GM19467 (cell line): Measurements from ENCODE around the gene RP9.
A peak's percentile ranks its signal among the peaks of the same experiment; 100 is the strongest.

Experiments
- ATAC-seq: cut with Tn5 transposase; IDR thresholded peaks from one replicate; pipeline ENCODE4 v1.9.1; 2021; ENCODE audit warnings: mild to moderate bottlenecking, moderate library complexity; ENCODE audit not compliant: unreplicated experiment

Gene RP9, protein sequence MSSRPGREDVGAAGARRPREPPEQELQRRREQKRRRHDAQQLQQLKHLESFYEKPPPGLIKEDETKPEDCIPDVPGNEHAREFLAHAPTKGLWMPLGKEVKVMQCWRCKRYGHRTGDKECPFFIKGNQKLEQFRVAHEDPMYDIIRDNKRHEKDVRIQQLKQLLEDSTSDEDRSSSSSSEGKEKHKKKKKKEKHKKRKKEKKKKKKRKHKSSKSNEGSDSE

DNA sequence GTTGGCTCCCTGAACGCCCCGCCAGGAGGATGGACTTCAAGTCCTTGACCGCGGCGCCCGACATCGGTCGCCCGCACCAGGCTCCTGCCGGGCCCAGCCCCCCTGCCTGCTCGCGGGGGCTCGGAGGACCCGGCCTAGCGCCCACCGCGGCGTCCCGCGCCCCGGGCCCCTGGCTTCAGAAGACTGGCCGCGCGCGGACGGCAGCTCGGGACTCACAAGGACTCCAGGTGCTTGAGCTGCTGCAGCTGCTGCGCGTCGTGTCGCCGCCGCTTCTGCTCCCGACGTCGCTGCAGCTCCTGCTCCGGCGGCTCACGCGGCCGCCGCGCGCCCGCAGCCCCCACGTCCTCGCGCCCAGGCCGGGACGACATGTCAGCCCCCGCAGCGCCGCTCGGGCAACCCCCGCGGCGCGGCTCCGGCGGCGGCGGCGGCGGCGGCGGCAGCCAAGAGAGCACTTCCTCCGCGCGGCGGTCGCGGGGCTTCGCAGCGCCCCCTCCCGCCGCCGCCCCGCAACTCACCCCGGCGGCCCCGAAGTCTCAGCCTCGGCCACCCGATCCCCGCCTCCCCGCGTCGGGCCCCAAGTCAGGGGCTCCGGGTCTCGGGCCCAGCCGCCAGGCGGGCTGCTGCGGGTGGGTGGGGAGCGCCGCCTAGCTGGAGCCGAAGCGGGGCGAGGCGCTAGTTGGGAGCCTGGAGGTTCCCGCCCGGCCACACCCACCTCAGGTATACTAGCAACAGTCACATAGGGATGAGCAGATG, at the start of gene RP9:
TSS of gene RP9 (minus strand) at position 400 of the 753 bp plus-strand sequence. CDS start at position 368, 32 bp downstream.
- ATAC-seq: peak; percentile 91

GRCh38 chr7:33157781-33158180, 48.6 kb upstream of the RP9 start:
- no peak for ATAC-seq

DNA sequence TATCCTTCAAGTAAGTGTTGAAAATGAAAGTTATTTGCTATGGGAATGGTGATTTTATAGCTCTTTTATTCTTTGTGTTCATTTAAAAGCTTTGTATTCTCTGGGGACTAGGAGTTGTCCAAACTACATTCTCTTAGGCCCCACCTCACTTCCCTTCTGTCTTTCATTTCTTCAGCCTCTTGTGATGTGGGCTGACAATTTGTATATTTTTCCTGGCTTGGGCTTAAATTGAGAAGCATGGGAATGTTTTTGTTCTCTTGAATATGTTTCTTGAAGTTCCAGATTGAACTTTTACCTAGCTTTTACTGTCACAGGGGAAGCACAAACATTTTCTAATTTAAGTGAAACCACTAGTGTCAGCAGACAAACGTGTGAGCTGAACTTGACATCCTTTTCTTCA, 48.1 kb upstream of the RP9 start:
- ATAC-seq: no peak

- ATAC-seq: no peak
Measured at GRCh38 chr7:33156441-33156840, 47.2 kb upstream of the RP9 start.

- ATAC-seq: no peak
Measured at GRCh38 chr7:33155811-33156210, 46.6 kb upstream of the RP9 start.

- ATAC-seq: no peak
Measured at GRCh38 chr7:33152087-33152486, 42.9 kb upstream of the RP9 start.

DNA sequence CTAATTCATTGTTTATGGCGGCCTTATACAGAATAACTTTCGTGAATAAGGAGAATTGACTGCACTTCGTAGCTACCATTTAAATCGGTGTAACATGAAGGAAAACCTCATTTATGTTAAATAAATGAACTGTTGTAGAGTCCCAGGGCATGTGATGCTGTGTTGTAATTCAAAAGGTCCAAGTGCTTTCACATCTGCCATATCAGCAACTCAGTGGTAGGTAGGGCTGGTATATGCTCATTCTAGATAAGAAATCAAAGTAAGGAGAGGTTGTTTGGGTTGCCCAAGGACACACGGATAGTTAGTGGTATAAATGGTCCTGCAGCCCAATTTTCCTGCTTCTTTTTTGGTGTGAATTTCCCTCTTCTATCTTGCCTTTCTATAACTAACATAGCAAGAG, 36.0 kb upstream of the RP9 start:
- no peak for ATAC-seq

DNA sequence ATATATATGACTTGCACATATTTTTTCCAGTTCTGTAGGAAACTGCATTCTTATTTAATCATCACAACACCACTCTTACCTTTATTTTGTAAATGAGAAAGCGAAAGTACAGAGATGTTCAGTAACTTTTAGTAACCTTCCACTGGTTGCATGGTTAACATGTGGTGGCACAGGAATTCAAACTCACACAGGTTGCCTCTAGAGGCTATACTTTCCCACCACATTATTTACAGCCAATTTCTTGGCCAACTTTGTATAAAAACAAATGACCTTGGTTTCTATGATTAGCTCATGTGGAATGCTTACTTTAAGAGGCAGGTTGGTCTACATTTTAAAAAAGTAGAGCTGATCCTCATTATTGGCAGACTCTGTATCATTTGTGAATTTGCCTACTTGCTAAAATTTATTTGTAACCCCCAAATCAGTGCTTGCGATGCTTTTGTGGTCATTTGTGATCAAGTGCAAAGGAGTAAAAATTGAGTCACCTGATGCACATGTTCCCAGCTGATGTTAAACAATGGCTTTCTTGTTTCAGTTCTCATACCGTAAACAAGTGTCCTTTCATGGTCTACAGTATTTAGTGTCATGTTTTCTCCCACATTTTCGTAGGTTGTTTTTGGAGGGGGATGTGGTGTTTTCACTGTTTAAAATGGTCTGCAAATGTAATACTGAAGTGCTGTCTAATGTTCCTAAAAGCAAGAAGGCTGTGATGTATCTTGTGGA, 35.0 kb upstream of the RP9 start:
- ATAC-seq: no peak

GRCh38 chr7:33142585-33142984, 33.4 kb upstream of the RP9 start:
- no peak for ATAC-seq

DNA sequence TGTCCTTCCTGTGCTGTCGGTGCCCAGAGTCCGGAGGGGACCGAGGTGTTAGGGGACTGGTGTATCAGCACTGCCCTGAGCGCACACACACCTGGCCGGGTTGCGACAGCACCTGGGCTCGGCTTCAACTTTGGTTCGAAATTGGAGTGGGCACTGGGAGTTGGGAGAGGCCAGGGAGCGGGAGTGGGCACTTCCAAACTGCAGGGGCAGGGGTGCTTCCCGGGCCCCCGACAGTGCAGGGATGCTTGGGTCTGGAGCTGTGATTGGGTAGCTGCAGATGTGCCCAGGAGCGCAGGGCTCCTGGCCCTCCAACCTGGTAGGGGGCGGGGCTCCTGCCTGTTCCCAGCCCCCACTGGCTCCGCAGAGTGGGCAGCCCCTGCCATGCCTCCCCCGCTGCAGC, 27.9 kb upstream of the RP9 start:
- ATAC-seq: no peak

- ATAC-seq: no peak
Measured at GRCh38 chr7:33130184-33130583, 21.0 kb upstream of the RP9 start.

DNA sequence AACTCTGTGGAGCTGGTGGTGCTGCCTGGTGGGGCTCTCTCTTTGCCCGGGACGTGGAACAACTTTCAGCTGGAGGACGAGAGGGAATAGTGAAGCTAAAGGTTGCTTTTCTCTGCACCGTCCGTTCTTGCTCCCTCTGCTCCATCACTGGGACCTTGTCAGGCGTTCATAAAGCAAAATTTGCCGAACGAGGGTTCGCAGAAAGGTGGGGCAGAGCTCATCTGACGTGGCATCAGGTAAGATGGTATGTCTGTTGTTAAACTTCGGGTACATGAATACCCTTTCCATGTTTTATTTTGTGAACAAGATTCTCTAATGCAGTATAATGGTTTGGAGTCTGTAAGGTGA, 20.6 kb upstream of the RP9 start:
- ATAC-seq: no peak

DNA sequence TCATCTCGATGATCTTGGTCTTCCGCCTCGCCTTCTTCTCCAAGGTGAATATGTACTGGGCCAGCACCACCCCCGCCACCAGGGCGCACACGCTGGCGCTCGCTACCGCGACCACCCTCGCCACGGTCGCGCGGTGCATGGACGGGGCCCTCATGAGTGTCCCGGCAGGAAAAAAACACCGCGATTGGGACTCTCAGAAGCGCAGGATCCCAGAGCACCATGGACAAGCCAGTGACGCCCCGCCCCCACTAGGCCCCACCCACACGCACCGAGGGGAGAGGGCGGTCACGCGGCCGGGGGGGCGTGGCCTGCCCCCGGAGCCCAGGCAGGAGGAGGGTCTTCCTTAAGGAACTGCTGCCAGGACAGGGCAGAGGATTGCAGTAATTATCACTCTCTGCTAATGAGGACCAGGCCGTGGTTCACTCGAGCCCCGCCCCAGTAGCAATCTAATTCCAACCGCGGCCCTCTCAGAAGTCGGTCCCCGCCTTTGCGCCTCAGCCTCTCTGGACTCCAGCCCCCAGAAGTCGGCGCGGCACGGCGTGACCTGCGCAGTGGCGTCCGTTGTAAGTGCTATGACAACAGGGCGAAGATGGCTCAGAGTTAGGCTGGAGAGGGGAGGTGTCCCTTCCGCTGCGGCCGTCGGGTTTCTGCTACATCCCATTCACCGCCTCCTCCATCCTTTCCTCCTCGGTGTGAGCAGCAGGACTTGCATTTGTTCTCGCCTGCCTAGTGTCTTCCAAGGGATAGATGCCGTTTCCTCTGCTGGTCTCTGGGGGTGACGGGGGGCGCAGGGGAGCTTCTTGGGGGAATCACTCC, 20.0 kb upstream of the RP9 start, which contains the start of gene BBS9:
TSS of gene BBS9 (plus strand) at position 575 of the 816 bp plus-strand sequence. CDS start 16,689 bp downstream, outside the sequence.
- ATAC-seq: peak; percentile 100

GRCh38 chr7:33128631-33128989, 19.4 kb upstream of the RP9 start:
- no peak for ATAC-seq

- no peak for ATAC-seq
Measured at GRCh38 chr7:33127085-33127484, 17.9 kb upstream of the RP9 start.

DNA sequence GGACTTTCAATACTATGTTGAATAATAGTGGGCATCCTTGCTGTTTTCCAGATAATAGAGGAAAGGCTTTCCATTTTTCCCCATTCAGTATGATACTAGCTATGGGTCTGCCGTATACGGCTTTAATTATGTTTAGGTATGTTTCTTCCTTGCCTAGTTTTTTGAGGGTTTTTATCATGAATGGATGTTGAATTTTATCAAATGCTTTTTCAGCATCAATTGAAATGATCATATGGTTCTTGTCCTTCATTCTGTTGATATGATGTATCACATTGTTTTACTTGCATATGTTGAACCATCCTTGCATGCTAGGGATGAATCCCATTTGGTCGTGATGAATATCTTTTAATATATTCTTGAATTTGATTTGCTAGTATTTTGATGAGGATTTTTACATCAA, 9.2 kb upstream of the RP9 start:
- no peak for ATAC-seq

DNA sequence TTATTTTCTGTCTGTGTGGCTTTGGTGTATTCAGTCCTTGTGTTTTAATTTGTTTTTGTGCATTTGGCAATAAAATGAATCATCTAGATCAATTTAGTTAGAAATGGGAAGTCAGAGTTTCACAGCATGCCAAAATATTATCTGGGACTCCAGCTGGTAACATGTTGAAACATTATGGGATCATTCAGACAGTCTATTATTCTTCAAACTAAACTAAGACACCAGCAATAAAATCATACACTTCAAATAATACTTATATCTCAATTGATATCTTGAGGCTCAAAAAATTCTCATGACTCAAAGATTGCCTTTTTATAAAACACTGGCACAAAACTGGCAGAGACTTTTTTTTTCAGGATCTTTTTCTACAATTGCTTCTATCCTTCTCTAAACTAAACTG, 5.8 kb upstream of the RP9 start:
- ATAC-seq: no peak

GRCh38 chr7:33111614-33112013, 2.4 kb upstream of the RP9 start:
- ATAC-seq: no peak

- ATAC-seq: no peak
Measured at GRCh38 chr7:33109758-33110238, 594 bp upstream of the RP9 start.

- no peak for ATAC-seq
Measured at GRCh38 chr7:33108554-33109004, 625 bp downstream of the RP9 start.
